Thyroid gland (tissue), 4 donors: ENCODE results near the gene TRMU. TPM values are rescaled to one million over a fixed set of nuclear protein-coding genes. Genes with fewer than 3 reads are reported as not detected.
A peak's percentile ranks its signal among the peaks of the same experiment; 100 is the strongest.

Experiments
- DNase-seq, 2 donors: peaks; one replicate each; pipeline ENCODE4 v3.0.0-alpha.2; 2019
- H3K27ac ChIP-seq, 3 donors: fragments of 200-600 bp; sonication (generic); 1 replicate in 2 of 3; 2 replicates in 1 of 3; pipeline ENCODE4 v1.5.1; 2016 to 2019; ENCODE audit warnings: mild to moderate bottlenecking in 1 of 3, moderate library complexity in 1 of 3
- H3K27me3 ChIP-seq: fragments of 200-600 bp; sonication (generic); one replicate; pipeline ENCODE4 v1.5.1; 2019
- H3K36me3 ChIP-seq, 2 donors: fragments of 200-600 bp; sonication (generic); one replicate each; pipeline ENCODE4 v1.5.1; 2016 to 2019
- H3K4me1 ChIP-seq, 2 donors: fragments of 200-600 bp; sonication (generic); one replicate each; pipeline ENCODE4 v1.5.1; 2017 to 2019
- H3K4me3 ChIP-seq, 3 donors: fragments of 200-600 bp; sonication (generic); replicated peaks in 1 of 3; 1 replicate in 2 of 3; 2 replicates in 1 of 3; pipeline ENCODE4 v1.5.1; 2016; ENCODE audit warnings: mild to moderate bottlenecking in 1 of 3
- H3K9me3 ChIP-seq: fragments of 200-600 bp; sonication (generic); one replicate; pipeline ENCODE4 v1.5.1; 2017
- CTCF ChIP-seq, 6 experiments: fragments of 200-600 bp in 3 of 6; fragments of 450-650 bp in 3 of 6; sonication (generic) in 3 of 6; IDR thresholded peaks; one replicate each; pipeline ENCODE4 v1.5.1; 2016 to 2019; ENCODE audit warnings: antibody characterized with exemption in 6 of 6, mild to moderate bottlenecking in 2 of 6, inconsistent platforms in 1 of 6, moderate library complexity in 1 of 6
- POLR2A ChIP-seq, 2 donors: fragments of 450-650 bp; IDR thresholded peaks; one replicate each; pipeline ENCODE4 v1.6.1; 2017; ENCODE audit warnings: antibody characterized with exemption in 2 of 2, mild to moderate bottlenecking in 2 of 2, moderate library complexity in 1 of 2
- WGBS, 2 donors: methylation state at CpG; one replicate each; pipeline ENCODE4 v1.1.5; 2017; 5-methylcytosine and 5-hydroxymethylcytosine counted together
- intact Hi-C: fragments of 100-400 bp; cut with DNase I; formaldehyde crosslinking; loops from one replicate; pipeline ENCODE4 v1.15.1; 2023
- total RNA-seq, 4 donors: library from RNA; depleted of rRNA; stranded (reverse); fragments of >200 nt; gene quantifications; one replicate each; pipeline ENCODE4 v1.2.3, GENCODE V29; 2016

TRMU gene
- total RNA-seq, 4 donors from 2014 or later: 30.7 to 113 (median 49.0) TPM

GRCh38 chr22:46329616-46330015, 5.9 kb upstream of the TRMU start:
- TF ChIP-seq POLR2A (IDR thresholded peaks at IDR 0.05) (no peak), CTCF (IDR thresholded peaks at IDR 0.05) (no peak)
- Histone ChIP-seq H3K9me3 (no peaks in the 10 kb centered on the region), H3K36me3 (no peaks in the 10 kb centered on the region), H3K27me3 (no peaks in the 10 kb centered on the region), H3K27ac (no peak overlapping the region), H3K4me1 (peaks cover 0 to under 1% of the 10 kb centered on the region in 2 donors), H3K4me3 (no peak overlapping the region)
- intact Hi-C loops: no loop called here
- WGBS, 2 donors: 94% methylated on average over 6 to 8 of the region's 8 CpGs
- no peak for DNase-seq

- no peaks in the 10 kb centered on the region for H3K27me3 ChIP-seq
- intact Hi-C loops: no loop called here
- no peak for TF ChIP-seq POLR2A (IDR thresholded peaks at IDR 0.05)
- no peak for TF ChIP-seq CTCF (IDR thresholded peaks at IDR 0.05)
- no peaks in the 10 kb centered on the region for H3K9me3 ChIP-seq
- H3K4me3 ChIP-seq: no peak overlapping the region
- DNase-seq: no peak
- H3K27ac ChIP-seq: no peak overlapping the region
- 97 to 99% methylated on average over 4 of the region's 4 CpGs for WGBS, 2 donors
- no peaks in the 10 kb centered on the region for H3K36me3 ChIP-seq
- peaks cover 0 to 8% of the 10 kb centered on the region in 2 donors for H3K4me1 ChIP-seq
Observed at GRCh38 chr22:46330426-46330825, 5.1 kb upstream of the TRMU start.

- H3K27ac ChIP-seq: no peak overlapping the region
- peaks cover under 1 to 11% of the 10 kb centered on the region in 2 donors for H3K4me1 ChIP-seq
- intact Hi-C loops: no loop called here
- H3K4me3 ChIP-seq: no peak overlapping the region
- TF ChIP-seq POLR2A (IDR thresholded peaks at IDR 0.05) (no peak), CTCF (IDR thresholded peaks at IDR 0.05) (no peak)
- no peaks in the 10 kb centered on the region for H3K9me3 ChIP-seq
- H3K27me3 ChIP-seq: no peaks in the 10 kb centered on the region
- 93 to 96% methylated on average over 20 to 23 of the region's 23 CpGs for WGBS, 2 donors
- DNase-seq: no peak
- no peaks in the 10 kb centered on the region for H3K36me3 ChIP-seq
Observed at GRCh38 chr22:46331496-46331895, 4.0 kb upstream of the TRMU start.

- no peak for TF ChIP-seq POLR2A (IDR thresholded peaks at IDR 0.05)
- TF ChIP-seq CTCF (IDR thresholded peaks at IDR 0.05): no peak
- DNase-seq: peak; percentile 38 to 42
- peaks cover 24 to 26% of the 10 kb centered on the region in 2 donors for H3K36me3 ChIP-seq
- H3K27me3 ChIP-seq: no peaks in the 10 kb centered on the region
- peak overlapping the region; percentile 76 to 87 (median 83) for H3K27ac ChIP-seq
- H3K4me3 ChIP-seq: peak overlapping the region; percentile 84 to 98 (median 97)
- 12 to 13% methylated on average over 28 to 31 of the region's 42 CpGs for WGBS, 2 donors
- H3K4me1 ChIP-seq: peaks cover 7 to 16% of the 10 kb centered on the region in 2 donors
- no peaks in the 10 kb centered on the region for H3K9me3 ChIP-seq
- intact Hi-C loops: no loop called here
Observed at GRCh38 chr22:46336119-46337078, 885 bp downstream of the TRMU start.

GRCh38 chr22:46337870-46338269, 2.4 kb downstream of the TRMU start:
- H3K4me3 ChIP-seq: no peak overlapping the region
- intact Hi-C loops: no loop called here
- H3K27ac ChIP-seq: no peak overlapping the region
- WGBS, 2 donors: 82 to 83% methylated on average over 9 of the region's 9 CpGs
- DNase-seq: no peak
- TF ChIP-seq POLR2A (IDR thresholded peaks at IDR 0.05) (no peak), CTCF (IDR thresholded peaks at IDR 0.05) (no peak)
- peaks cover 7 to 16% of the 10 kb centered on the region in 2 donors for H3K4me1 ChIP-seq
- no peaks in the 10 kb centered on the region for H3K27me3 ChIP-seq
- H3K9me3 ChIP-seq: no peaks in the 10 kb centered on the region
- H3K36me3 ChIP-seq: peaks cover 30 to 31% of the 10 kb centered on the region in 2 donors
